GM19023 (cell line): ENCODE data around the gene MFAP4.

ENCODE experiments used
- ATAC-seq: cut with Tn5 transposase; IDR thresholded peaks from one replicate; pipeline ENCODE4 v1.9.1; 2021; ENCODE audit warnings: mild to moderate bottlenecking, moderate library complexity; ENCODE audit not compliant: unreplicated experiment

The MFAP4 gene

DNA sequence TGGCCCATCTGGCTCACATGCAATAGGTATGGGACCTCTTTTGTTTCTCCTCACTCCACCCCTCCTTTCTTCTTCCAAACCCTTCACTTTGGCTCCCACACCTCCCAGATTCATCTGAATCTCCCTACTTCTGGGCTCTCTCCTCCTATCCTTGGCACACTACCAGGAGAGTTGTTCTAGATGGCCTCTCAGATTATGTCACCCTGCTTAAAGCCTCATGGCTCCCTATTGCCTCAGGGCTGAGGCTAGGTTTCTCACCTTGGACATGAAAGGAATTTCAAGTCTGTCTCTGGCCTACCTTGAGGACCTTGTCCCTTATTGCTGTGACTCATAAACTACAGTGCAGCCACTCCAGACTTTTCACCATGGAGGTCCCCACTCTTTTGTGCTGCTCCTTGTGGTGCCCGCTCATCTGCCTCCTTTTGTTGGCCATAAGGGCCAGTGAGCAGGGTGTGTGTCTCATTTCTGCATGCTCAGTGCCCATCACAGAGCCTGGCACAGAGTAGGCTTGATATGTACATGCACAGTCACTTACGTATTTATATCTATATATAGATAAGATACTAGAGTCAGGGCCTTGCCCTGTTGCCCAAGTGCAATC lies 1.0 kb upstream of the MFAP4 start:
- no peak for ATAC-seq

DNA sequence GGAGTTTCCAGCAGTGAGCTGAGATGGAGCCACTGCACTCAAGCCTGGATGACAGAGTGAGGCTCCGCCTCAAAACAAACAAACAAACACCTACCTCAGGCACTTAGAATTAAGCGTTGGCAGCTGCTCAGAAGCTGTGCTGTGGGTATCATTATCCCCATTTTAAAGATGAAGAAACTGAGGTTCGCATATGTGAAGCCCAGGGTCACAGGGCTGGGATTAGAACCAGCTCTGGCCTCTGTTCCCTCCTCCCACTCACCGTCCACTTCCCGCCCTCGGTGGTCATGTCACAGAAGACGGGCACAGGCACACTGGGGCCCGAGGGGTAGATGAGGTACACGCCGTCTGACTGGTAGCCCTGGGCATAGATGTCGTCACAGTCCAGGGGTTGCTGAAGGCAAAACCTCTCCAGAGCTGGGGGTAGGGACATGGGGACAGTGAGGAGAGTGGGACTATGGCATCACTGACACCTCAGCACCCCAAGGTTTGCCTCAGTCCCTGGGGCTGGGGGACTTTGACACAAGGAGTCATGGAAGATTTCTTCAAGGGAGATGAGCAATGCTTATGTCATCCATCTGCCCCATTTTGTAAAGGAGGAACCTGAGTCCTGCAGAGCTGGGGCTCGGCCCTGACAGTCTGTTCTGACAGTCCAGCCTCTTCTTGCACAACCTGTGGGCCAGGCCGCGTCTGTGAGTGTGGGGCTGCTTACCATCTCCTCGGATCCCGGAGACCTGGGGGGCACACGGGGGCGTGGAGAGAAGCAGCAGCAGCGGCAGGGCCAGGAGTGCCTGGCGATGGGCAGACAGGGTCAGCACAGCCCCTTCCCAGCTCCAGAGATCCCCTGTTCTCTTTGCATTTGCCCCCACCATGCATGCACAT lies 700 bp downstream of the MFAP4 start:
- ATAC-seq, result no peak

- ATAC-seq, result no peak
These were observed 1.4 kb downstream of the MFAP4 start for GRCh38 chr17:19385521-19385983.

DNA sequence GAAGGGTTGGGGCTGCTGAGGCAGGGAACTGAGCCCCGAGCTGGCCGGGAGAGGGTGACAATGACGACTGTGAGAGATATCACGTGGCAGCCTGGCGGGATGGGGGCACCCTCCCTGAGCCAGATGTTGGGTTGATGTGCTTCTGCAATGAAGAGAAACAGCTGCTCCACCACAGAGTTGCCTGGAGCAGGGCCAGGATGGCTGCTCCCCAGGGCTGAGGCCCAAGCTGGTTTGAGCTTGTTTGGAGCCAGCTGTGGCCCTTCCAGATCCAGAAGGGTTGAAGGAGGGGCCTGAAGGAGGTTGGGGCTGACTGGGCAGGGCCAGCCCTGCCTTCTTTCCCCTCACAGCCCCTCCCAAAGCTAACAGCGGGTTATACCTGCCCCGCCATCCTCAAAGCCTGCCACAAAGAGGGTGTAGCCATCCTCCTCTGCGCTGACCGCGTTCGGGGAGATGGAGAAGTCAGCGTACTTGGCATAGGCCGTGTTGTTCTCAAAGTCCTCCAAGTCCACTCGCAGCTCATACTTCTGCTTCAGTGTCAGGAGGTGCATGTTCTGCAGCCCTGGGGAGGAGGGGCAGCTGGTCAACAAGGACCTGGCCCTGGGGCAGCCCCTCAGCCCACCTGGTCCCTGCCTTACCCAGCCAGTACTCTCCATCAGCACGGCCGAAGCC lies 2.1 kb downstream of the MFAP4 start:
- no peak for ATAC-seq

- ATAC-seq, result no peak
These were observed 3.1 kb downstream of the MFAP4 start for GRCh38 chr17:19383681-19384470.

DNA sequence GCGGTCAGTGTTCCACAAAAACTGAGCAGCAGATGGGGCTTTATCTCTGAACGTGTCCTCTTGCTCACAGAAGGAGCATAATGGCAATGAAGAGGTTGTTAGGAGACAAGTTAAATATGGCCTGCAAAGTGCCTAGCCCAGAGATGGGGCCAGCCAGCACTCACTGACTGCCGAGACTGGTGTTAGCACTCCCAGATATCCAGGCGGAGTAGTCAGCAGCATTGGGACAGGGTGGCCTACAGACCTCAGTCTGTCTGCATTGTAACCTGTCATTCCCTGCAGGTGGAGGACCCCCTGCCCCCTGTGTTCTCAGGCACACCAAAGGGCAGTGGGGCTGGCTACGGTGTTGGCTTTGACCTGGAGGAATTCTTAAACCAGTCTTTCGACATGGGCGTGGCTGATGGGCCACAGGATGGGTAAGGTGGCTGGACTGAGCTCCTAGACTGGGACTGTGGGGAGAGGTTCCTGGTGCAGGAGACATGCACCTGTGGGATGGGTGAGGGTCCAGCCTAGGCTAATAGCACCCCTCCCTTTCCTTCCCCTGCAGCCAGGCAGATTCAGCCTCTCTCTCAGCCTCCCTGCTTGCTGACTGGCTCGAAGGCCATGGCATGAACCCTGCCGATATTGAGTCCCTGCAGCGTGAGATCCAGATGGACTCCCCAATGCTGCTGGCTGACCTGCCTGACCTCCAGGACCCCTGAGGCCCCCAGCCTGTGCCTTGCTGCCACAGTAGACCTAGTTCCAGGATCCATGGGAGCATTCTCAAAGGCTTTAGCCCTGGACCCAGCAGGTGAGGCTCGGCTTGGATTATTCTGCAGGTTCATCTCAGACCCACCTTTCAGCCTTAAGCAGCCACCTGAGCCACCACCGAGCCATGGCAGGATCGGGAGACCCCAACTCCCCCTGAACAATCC lies 4.2 kb downstream of the MFAP4 start:
- ATAC-seq, result no peak

DNA sequence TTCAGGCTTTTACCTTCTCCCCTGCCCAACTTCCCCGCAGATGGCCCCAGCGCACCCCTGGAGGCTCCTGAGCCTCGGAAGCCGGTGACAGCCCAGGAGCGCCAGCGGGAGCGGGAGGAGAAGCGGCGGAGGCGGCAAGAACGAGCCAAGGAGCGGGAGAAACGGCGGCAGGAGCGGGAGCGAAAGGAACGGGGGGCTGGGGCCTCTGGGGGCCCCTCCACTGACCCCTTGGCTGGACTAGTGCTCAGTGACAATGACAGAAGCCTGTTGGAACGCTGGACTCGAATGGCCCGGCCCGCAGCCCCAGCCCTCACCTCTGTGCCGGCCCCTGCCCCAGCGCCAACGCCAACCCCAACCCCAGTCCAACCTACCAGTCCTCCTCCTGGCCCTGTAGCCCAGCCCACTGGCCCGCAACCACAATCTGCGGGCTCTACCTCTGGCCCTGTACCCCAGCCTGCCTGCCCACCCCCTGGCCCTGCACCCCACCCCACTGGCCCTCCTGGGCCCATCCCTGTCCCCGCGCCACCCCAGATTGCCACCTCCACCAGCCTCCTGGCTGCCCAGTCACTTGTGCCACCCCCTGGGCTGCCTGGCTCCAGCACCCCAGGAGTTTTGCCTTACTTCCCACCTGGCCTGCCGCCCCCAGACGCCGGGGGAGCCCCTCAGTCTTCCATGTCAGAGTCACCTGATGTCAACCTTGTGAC lies 5.1 kb downstream of the MFAP4 start:
- ATAC-seq, result no peak

GRCh38 chr17:19381361-19381740 lies 5.6 kb downstream of the MFAP4 start:
- ATAC-seq, result no peak

DNA sequence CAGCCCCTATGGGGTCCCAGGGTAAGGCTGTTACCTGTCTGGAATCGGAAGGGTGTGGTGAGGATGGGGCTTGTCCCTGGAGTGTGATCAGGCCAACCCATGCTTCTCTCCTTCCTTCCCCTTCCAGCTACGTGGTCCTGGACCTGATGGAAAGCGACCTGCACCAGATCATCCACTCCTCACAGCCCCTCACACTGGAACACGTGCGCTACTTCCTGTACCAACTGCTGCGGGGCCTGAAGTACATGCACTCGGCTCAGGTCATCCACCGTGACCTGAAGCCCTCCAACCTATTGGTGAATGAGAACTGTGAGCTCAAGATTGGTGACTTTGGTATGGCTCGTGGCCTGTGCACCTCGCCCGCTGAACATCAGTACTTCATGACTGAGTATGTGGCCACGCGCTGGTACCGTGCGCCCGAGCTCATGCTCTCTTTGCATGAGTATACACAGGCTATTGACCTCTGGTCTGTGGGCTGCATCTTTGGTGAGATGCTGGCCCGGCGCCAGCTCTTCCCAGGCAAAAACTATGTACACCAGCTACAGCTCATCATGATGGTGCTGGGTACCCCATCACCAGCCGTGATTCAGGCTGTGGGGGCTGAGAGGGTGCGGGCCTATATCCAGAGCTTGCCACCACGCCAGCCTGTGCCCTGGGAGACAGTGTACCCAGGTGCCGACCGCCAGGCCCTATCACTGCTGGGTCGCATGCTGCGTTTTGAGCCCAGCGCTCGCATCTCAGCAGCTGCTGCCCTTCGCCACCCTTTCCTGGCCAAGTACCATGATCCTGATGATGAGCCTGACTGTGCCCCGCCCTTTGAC lies 6.3 kb downstream of the MFAP4 start:
- no peak for ATAC-seq

DNA sequence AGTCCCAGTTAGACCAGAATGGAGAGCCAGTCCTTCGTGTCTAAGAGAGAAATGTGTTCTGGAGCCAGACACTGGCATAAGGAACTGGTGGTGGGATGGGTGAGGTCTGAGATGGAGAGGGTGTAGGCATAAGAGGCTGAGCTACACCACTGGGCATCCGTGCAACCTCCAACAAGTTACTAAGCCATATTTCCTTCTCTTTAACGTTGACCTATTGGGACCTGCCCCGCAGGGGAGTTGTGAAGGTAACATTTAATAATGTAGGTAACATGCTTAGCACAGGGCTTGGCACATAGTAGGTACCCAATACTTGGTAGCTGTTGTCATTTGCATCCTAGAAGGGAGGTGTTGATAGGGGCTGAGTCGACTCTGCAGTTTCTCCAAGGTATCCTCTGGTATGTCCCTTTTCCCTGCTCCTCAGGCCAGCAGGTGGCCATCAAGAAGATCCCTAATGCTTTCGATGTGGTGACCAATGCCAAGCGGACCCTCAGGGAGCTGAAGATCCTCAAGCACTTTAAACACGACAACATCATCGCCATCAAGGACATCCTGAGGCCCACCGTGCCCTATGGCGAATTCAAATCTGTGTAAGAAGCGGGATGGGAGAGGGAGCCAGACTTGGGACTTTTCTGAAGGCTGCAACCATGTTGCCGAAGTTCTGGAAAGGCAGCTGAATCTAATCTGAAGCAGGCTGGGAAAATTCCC lies 7.5 kb downstream of the MFAP4 start:
- no peak for ATAC-seq

- ATAC-seq, result peak; percentile 22
These were observed 8.3 kb downstream of the MFAP4 start, which contains the start of gene MAPK7 for GRCh38 chr17:19378416-19379360. TSS of gene MAPK7 (plus strand) at chr17:19378498. CDS start at chr17:19378901, 403 bp downstream.

DNA sequence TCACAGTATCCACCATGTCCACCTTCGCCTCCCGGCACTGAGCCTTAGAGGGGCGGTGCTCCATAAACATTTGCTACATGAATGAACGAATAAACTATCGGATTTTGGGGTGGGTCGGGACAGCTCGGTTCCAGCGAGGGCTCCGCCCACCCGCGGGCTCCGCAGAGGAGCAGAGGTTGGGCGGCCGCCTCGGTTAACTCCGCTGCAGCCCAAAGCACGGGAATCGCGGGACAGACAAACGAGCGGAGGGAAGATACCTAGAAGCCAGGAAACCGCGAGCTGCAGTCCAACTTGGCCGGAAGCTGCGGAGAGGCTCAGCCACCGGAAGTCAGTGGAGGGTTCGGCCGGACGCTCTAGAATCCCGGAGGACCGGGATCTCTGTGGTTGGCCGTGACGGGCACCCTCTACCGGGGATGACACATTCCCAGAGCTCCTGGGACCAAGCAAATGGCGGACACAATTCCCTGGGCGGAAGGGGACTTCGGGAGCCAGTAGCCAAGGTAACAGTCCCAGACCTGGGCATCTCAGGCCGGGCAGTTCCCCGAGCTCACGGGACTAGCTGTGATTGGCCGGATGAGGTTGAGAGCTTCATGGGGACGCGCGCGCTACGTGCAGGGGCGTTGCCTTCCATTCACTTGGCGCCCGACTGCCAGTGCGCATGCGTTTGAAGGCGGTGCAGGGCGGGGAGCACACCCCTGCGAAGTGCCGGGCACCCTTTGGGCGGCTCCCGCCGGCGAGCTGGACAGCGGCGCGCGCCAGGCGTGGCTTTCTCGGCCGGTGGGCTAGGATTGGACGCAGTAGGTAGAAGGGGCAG lies 9.2 kb downstream of the MFAP4 start:
- ATAC-seq, result peak; percentile 94

DNA sequence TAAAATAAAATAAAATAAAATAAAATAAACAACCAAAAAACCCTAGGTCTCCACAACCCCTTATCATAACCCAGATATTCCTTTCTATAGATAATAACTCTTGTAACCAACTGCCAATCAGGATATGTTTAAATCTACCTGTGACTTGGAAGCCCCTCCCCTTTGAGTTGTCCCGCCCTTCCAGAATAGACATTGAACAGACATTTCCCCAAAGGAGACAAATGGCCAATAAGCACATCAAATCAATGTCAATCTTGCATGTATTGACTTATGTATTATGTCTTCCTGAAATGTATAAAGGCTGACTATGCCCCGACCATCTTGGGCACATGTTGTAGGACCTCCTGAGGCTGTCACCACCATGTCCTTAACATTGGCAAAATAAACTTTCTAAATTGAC lies 10.2 kb downstream of the MFAP4 start:
- no peak for ATAC-seq

DNA sequence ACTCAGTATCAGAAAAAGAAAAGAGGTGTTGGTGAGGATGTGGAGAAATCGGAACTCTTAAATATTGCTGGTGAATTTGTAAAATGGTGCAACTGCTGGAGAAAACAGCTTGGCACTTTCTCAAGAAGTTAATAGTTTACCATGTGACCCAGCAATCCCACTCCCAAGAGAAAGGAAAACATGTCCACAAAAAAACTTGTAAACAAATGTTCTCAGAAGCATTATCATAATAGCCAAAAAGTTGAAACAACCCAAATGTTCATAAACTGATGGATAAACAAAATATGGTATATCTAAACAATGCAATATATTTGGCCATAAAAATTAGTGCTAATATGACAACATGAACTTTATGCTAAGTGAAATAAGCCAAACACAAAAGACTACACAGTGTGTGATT lies 11.3 kb downstream of the MFAP4 start:
- ATAC-seq, result no peak

DNA sequence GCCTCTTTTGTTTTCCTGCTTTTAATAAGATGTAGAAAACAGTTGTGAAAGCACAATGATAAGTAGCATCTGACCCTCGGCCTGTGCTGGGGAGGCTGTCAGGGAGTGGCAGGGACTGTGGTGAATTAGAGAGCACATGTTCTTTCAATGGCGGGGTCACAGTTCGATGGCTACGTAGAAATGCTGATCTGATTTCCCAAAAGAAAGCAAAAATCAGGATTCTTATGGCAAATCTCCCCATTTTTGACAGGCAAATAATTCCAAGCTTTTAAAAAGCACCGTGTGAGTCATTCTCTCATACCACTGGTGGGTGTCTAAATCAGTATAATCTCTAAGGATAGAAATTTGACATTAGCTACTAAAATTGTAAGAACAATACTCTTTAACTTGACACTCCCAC lies 12.9 kb downstream of the MFAP4 start:
- ATAC-seq, result no peak
